IPS-15b (cell line): Measurements from ENCODE around the gene CHCHD3.

Source experiments
- H3K27me3 ChIP-seq: one replicate; pipeline ENCODE4 v1.6.1; 2013; ENCODE audit warnings: low read length; ENCODE audit not compliant: control insufficient read depth, insufficient read depth
- H3K36me3 ChIP-seq: one replicate; pipeline ENCODE4 v1.6.1; 2013; ENCODE audit warnings: low read length; ENCODE audit not compliant: control insufficient read depth, insufficient read depth
- H3K4me1 ChIP-seq: one replicate; pipeline ENCODE4 v1.6.1; 2013; ENCODE audit warnings: mild to moderate bottlenecking, low read length; ENCODE audit not compliant: control insufficient read depth, insufficient read depth
- H3K4me3 ChIP-seq: one replicate; pipeline ENCODE4 v1.5.1; 2013; ENCODE audit warnings: low read depth, low read length
- H3K9ac ChIP-seq: one replicate; pipeline ENCODE4 v1.6.1; 2013; ENCODE audit warnings: low read depth, mild to moderate bottlenecking, low read length
- H3K9me3 ChIP-seq: one replicate; pipeline ENCODE4 v1.6.1; 2013; ENCODE audit warnings: mild to moderate bottlenecking, low read length; ENCODE audit not compliant: control insufficient read depth, insufficient read depth

Gene CHCHD3

DNA sequence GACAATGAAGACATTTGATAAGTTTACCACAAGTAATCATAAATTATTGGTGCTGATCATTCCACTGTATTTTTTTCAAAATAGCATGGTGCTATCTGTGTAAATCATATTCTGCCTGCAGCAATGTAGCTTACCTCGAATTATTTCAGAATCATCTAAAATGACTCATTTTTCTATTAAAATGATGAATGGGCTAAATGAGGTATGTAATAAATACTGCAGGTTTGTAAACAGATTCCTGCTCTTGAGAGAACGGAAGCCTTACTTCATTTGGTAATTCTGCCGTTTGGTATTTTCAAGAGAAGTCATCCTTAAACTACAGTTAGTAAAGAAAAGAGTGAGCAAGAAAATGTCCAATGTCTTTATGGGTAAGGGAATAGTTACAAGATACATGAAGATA lies 115.9 kb downstream of the CHCHD3 start:
- peaks cover 2% of the 10 kb centered on the region for H3K4me1 ChIP-seq
- H3K36me3 ChIP-seq = no peaks in the 10 kb centered on the region
- H3K4me3 ChIP-seq = no peak overlapping the region
- H3K9ac ChIP-seq = no peak overlapping the region
- no peaks in the 10 kb centered on the region for H3K27me3 ChIP-seq
- H3K9me3 ChIP-seq = no peaks in the 10 kb centered on the region

- Histone ChIP-seq H3K9me3 (no peaks in the 10 kb centered on the region), H3K4me1 (peaks cover 2% of the 10 kb centered on the region), H3K27me3 (no peaks in the 10 kb centered on the region), H3K4me3 (no peak overlapping the region), H3K9ac (no peak overlapping the region), H3K36me3 (no peaks in the 10 kb centered on the region)
Measured at GRCh38 chr7:132964876-132965275, 117.0 kb downstream of the CHCHD3 start.

DNA sequence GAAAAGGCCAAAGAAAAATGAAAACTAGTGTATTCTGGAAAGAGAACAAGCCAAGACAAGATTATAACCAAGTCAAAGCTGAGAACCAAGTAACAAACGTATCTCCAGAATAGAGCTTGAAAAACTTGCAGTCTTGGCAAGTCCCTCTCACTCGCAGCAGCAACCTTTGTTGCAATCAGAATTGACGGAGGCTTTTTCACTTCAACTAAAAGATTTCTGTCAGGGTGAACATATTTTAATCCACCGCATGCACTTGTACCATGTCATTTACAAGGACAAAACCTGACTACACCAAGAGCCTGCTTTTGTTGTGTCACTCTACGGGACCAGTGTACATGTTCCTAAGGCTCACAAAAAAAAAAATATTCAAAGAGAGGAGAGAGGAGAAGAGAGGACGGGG lies 122.0 kb downstream of the CHCHD3 start:
- H3K4me3 ChIP-seq = no peak overlapping the region
- no peaks in the 10 kb centered on the region for H3K9me3 ChIP-seq
- no peaks in the 10 kb centered on the region for H3K27me3 ChIP-seq
- no peaks in the 10 kb centered on the region for H3K4me1 ChIP-seq
- H3K9ac ChIP-seq = no peak overlapping the region
- H3K36me3 ChIP-seq = no peaks in the 10 kb centered on the region

GRCh38 chr7:132956556-132956955 lies 125.3 kb downstream of the CHCHD3 start:
- no peaks in the 10 kb centered on the region for H3K9me3 ChIP-seq
- H3K9ac ChIP-seq = no peak overlapping the region
- H3K36me3 ChIP-seq = peaks cover 3% of the 10 kb centered on the region
- no peaks in the 10 kb centered on the region for H3K4me1 ChIP-seq
- no peak overlapping the region for H3K4me3 ChIP-seq
- H3K27me3 ChIP-seq = no peaks in the 10 kb centered on the region

GRCh38 chr7:132953468-132953867 lies 128.4 kb downstream of the CHCHD3 start:
- no peaks in the 10 kb centered on the region for H3K9me3 ChIP-seq
- H3K36me3 ChIP-seq = peaks cover 3% of the 10 kb centered on the region
- no peaks in the 10 kb centered on the region for H3K4me1 ChIP-seq
- H3K9ac ChIP-seq = no peak overlapping the region
- H3K4me3 ChIP-seq = no peak overlapping the region
- H3K27me3 ChIP-seq = no peaks in the 10 kb centered on the region

DNA sequence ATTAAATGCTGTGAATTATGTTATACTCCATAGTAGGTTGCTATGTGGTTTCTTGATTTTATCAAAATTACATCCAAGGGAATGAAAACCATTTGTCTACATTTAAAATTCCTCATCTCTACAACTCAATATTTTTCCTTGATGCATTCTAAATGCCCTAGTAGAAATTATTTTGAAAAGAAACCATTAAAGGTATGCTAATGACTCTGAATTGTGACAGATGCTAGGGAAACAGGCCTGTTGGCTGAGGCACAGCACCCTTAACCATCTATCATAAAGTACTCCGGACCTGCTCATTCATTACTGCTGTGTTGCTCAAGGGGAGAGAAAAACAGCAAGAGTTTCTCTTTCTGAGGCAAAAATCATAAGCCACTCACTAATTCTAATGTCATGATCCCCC lies 131.2 kb downstream of the CHCHD3 start:
- no peak overlapping the region for H3K4me3 ChIP-seq
- peaks cover 3% of the 10 kb centered on the region for H3K36me3 ChIP-seq
- no peaks in the 10 kb centered on the region for H3K27me3 ChIP-seq
- no peaks in the 10 kb centered on the region for H3K9me3 ChIP-seq
- no peaks in the 10 kb centered on the region for H3K4me1 ChIP-seq
- no peak overlapping the region for H3K9ac ChIP-seq

DNA sequence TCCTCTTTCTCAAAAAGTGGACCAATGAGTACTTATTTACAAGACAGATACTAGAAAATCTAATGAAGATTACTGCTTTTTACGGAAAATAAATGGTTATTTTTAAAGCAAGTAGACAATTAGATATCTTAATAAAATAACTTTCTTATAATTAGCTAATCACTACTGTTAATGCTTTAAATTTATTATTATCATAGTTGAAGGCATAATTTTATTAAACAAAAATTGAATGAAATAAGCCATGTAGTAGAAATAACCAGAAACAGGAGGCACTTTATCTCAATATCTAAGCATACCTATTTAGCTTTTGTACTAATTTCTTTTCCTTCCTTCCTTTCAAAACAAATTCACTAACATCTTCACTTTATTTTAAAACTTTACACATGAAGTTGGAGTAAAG lies 134.9 kb downstream of the CHCHD3 start:
- Histone ChIP-seq H3K4me3 (no peak overlapping the region), H3K9ac (no peak overlapping the region), H3K27me3 (no peaks in the 10 kb centered on the region), H3K9me3 (no peaks in the 10 kb centered on the region), H3K4me1 (no peaks in the 10 kb centered on the region), H3K36me3 (no peaks in the 10 kb centered on the region)

GRCh38 chr7:132944774-132945173 lies 137.1 kb downstream of the CHCHD3 start:
- Histone ChIP-seq H3K36me3 (no peaks in the 10 kb centered on the region), H3K4me1 (no peaks in the 10 kb centered on the region), H3K9ac (no peak overlapping the region), H3K9me3 (no peaks in the 10 kb centered on the region), H3K27me3 (no peaks in the 10 kb centered on the region), H3K4me3 (no peak overlapping the region)

- Histone ChIP-seq H3K4me1 (no peaks in the 10 kb centered on the region), H3K36me3 (no peaks in the 10 kb centered on the region), H3K9ac (no peak overlapping the region), H3K4me3 (no peak overlapping the region), H3K27me3 (no peaks in the 10 kb centered on the region), H3K9me3 (no peaks in the 10 kb centered on the region)
Measured at GRCh38 chr7:132943645-132944044, 138.2 kb downstream of the CHCHD3 start.

DNA sequence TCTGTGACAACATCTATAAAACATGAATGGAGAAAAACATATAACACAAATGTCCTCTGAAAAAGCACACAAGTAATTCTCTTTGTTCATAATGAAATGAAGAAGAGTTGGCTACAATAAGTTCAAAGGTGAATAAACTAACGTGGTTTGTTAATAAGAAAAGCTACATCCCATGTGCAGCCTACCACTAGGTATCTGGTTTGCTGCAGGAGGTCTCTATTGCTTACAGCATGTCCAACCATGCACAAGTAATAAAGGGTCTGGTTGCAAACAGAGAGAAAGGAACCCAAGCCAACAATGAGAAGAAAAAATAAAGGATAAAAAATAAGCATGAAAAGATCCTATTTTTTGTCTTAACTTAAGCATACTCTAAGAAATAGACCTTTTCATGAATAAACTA lies 139.2 kb downstream of the CHCHD3 start:
- H3K27me3 ChIP-seq = no peaks in the 10 kb centered on the region
- no peak overlapping the region for H3K9ac ChIP-seq
- no peaks in the 10 kb centered on the region for H3K36me3 ChIP-seq
- H3K9me3 ChIP-seq = no peaks in the 10 kb centered on the region
- no peak overlapping the region for H3K4me3 ChIP-seq
- H3K4me1 ChIP-seq = no peaks in the 10 kb centered on the region

DNA sequence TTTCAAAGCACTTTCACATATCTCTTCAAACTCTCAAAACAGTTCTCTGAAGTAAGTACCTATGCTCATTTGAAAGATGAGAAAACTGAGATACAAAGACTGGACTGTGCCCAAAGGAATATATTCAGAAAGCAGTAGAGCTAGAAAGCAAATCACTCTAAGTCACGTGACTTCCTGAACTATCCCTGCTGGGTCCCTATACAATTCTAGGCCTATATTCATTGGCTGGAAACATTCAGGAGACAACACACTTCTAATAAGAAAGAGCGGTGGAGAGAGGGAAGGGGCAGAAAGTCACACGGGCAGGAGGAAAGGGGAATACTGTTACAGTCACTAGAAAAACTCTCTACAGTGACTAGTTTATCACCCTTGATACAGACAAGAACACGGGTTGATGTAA lies 140.0 kb downstream of the CHCHD3 start:
- H3K4me3 ChIP-seq = no peak overlapping the region
- no peaks in the 10 kb centered on the region for H3K9me3 ChIP-seq
- no peaks in the 10 kb centered on the region for H3K4me1 ChIP-seq
- H3K36me3 ChIP-seq = no peaks in the 10 kb centered on the region
- no peak overlapping the region for H3K9ac ChIP-seq
- H3K27me3 ChIP-seq = no peaks in the 10 kb centered on the region

- no peaks in the 10 kb centered on the region for H3K36me3 ChIP-seq
- H3K4me3 ChIP-seq = no peak overlapping the region
- no peaks in the 10 kb centered on the region for H3K27me3 ChIP-seq
- H3K4me1 ChIP-seq = no peaks in the 10 kb centered on the region
- no peaks in the 10 kb centered on the region for H3K9me3 ChIP-seq
- no peak overlapping the region for H3K9ac ChIP-seq
Measured at GRCh38 chr7:132941428-132941827, 140.5 kb downstream of the CHCHD3 start.

DNA sequence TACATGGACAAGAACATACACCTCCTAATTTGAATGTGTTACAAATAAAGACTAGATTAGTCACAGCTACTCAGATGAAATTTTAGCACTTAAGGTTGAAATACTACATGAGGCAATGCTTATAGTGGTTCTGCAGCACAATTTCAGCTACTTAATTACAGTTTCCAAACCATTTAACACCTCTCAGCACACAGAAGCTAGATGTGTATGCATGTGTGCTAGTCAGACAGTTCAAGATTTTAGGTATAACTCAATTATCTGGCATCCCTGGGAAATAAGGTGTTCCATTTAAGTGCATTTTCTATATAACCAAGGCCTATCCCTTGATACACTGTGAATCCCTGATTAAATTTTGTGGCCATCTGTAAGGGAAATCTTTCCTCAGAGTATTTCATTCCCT lies 141.8 kb downstream of the CHCHD3 start:
- Histone ChIP-seq H3K36me3 (no peaks in the 10 kb centered on the region), H3K27me3 (no peaks in the 10 kb centered on the region), H3K9me3 (no peaks in the 10 kb centered on the region), H3K4me1 (no peaks in the 10 kb centered on the region), H3K9ac (no peak overlapping the region), H3K4me3 (no peak overlapping the region)
